NCI-H187 (cell line): ENCODE results near the gene SKA1.

Source experiments
- DNase-seq, 2 experiments: peaks; one replicate each; lab custom pipeline; 2025; lab: John Stamatoyannopoulos, UW

Gene SKA1

DNA sequence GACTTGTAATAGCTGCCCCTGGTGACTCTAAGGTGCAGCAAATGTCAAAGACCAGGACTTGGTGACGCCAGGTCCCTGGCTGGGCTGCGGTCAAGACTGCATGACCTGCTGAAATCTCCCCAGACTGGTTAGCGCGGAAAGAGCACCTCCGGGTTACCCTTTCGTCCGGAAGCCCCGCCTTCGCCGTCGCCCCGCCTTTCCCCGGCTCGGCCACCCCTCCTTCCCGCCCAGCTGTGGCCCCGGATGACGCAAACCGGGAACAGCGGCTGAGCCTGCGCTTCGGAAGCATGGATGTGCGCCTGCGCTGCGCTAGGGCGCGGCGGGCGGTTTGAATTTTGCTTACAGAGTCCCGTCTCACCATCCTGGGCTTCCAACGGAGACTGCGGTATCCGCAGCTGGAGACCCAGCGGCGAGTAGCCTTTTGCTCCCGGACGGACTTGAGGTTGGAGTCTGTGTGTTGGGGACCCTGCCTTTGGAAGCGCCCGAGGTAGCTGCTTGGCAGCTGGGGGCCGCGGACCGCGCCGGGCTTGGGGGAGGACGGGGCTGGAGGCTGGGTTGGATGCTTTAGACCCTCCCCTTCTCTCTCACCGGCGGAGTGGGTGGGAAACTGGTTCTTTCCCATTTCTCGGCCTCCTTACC lies at the start of gene SKA1:
Gene SKA1, plus strand, starts transcription at position 294 of the 639 bp plus-strand sequence. CDS start 785 bp downstream, outside the sequence.
- peak; percentile 67 to 91 for DNase-seq

DNA sequence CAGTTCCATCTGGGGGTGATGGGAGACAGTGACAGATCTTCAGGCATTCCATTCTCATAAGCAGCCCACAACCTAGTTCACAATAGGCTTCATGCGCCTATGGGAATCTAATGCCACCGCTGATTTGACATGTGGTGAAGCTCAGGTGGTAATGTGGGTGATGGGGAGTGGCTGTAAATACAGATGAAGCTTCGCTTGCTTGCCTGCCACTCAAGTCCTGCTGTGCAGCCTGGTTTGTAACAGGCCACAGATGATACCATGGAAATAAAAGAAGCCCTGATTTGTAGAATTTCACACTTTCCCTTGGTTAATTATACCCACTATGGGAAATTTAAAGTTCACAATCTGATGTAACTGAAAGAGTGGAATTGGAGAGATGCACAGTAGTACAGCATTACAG lies 46.9 kb upstream of the SKA1 start:
- no peak for DNase-seq

- no peak for DNase-seq
Measured at GRCh38 chr18:50330176-50330575, 44.7 kb upstream of the SKA1 start.

- DNase-seq = no peak
Measured at GRCh38 chr18:50331691-50332090, 43.2 kb upstream of the SKA1 start.

DNA sequence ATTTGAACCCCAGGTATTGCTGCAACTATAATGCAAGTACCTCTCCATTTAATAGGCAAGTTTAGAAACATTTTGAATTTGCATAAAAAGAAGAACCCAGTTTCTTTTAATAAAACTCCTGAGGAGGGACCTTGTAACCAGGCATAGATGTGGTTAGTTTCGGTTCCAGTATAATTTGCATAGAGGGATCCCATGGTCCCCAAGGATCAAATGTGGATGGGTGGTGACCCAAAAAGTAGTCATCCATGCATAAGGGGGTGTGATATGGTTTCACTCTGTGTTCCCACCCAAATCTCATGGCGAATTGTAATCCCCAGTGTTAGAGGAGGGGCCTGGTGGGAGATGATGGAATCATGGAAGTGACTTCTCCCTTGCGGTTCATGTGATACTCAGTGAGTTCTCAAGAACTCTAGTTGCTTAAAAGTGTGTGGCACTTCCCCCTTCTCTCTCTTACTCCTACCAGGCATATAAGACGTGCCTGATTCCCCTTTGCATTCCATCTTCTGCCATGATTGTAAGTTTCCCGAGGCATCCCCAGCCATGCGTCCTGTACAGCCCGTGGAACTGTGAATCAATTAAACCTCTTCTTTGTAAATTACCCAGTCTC lies 40.2 kb upstream of the SKA1 start:
- DNase-seq = no peak

- no peak for DNase-seq
Measured at GRCh38 chr18:50338122-50338521, 36.7 kb upstream of the SKA1 start.

- no peak for DNase-seq
Measured at GRCh38 chr18:50338715-50339114, 36.1 kb upstream of the SKA1 start.

- DNase-seq = no peak
Measured at GRCh38 chr18:50340078-50340477, 34.8 kb upstream of the SKA1 start.

DNA sequence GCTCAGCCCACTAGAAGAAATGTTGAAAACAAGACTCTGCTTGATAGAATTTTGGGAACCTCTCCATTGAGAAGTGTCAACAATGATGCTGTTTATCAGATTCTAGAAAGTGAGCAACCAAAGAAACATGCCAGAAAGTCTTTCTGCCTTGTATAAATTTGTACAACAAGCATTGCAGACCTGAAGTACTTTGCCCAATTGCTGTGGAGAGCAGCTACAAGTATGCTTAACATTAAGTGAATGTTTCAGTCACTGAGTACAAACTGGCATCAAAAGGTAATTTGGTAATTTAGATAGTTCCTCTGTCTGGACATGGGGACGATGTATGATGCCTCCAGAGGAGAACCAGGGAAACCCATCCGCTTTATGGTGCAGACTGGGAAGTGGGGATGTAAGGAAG lies 33.4 kb upstream of the SKA1 start:
- DNase-seq = no peak

- no peak for DNase-seq
Measured at GRCh38 chr18:50350699-50351098, 24.1 kb upstream of the SKA1 start.

- DNase-seq = no peak
Measured at GRCh38 chr18:50356036-50356945, 18.6 kb upstream of the SKA1 start.

DNA sequence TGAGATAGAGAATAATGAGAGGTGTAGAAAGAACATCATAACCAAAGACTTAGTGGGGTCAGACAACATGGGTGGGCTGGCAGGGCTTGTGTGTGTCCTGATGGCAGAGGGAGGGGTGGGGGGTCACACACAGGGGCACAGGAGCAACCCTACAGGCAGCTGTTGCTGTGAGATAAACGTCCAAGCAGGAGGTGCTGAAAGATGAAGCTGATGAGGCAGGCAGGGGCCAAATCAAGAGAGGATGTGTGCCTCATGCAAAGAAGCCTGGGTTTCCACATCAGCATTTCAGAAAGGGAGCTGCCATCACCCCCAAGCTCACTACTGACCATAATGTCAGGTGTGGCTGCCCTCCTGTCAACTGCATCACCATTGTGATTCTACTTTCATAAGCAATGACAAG lies 16.0 kb upstream of the SKA1 start:
- DNase-seq = no peak

- no peak for DNase-seq
Measured at GRCh38 chr18:50359806-50360205, 15.0 kb upstream of the SKA1 start.

GRCh38 chr18:50360611-50361010 lies 14.2 kb upstream of the SKA1 start:
- no peak for DNase-seq

DNA sequence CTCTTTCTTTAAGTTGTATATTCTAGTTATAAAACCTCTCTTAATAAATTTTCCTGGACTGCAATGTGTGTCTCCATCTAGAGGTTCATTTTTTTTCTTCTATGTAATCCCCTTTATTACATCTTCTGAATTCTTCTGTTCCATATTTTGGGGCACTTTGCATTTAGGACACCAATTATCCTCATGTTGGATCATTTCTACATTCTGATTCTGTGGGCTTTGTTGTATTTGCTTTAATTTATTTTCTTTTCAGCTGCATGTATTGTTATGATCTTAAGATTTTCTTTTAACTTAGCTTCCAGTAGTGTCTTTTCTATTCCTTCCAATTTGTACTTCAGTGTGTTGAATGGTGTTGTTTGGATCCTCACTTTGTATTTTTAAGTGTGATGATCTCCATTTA lies 5.2 kb upstream of the SKA1 start:
- no peak for DNase-seq

- DNase-seq = no peak
Measured at GRCh38 chr18:50372743-50373142, 2.1 kb upstream of the SKA1 start.

DNA sequence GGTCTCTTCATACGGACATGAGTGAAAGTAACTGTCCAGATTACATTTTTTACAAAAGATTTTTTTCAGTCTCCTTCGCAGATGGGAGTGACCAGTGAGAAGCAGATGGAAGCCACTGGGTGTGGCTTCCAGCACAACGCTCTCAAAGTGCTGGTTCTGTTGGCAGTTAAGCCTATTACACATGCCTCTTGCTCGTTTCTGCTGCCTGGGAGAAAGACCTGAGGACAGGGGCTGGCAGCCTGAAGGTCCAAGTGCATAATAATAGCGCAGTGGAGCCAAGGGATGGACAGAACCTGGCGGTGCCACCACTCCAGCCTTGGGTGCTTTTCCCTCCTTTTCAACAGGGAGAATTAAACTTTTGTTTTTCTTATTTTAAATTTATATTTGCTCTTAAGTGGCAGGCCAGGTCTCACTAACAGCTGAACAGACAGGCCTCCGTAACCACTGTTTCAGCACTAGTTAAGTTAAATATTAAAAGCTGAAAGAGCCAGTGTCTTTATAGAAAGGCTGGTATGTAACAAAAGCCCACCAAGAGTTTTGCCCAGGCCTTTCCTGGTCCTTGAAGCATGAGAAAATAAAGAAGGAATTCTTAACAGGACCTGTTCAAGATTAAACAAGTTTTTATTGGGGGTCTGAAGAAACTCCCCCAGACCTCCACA lies 1.2 kb upstream of the SKA1 start:
- DNase-seq = no peak

DNA sequence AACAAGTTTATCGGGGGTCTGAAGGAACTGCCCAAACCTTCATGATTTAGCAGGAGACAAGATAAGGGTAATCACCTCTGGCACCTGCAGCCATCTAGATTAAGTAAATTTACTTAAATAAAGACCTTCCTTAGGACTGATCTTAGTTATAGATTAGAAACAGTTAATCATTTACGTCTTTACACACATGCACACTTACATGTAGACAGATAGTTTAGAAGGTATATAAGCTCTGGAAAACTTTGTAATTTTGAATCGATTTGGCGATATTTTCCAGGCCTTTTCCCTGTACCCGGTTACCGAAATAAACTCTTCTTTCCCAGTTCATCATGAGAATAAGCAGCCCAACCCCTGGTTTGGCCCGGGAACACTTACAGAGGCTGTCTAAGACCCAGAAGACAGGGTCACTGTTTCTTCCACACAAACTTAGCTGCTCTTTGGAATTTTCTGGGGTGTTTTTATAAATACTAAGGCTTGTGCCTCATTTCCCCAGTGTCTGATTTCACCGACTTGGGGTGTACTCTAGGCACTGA lies 560 bp upstream of the SKA1 start:
- DNase-seq = no peak

- no peak for DNase-seq
Measured at GRCh38 chr18:50377061-50377798, 2.4 kb downstream of the SKA1 start.

DNA sequence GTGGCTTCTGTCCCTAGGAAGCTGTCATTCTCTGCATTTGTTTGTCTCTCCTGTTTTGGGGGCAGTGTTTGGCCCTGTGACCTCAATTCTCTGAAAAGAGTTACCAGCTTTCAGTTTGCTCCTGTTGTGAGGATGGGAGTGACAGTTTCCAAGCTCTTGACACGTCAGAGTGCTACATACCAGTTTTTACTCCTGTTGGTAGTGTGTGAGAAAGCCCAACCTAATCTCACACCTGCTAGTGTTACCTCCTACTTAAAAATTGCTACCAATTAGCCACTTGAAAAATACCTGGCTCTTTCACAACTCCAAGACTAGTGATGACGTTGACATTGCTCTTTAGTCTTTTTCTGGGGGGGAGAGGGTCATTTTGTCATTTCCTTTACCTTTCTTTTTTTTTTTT lies 14.1 kb downstream of the SKA1 start:
- DNase-seq = no peak

GRCh38 chr18:50393802-50394201 lies 19.0 kb downstream of the SKA1 start:
- DNase-seq = no peak

- DNase-seq = no peak
Measured at GRCh38 chr18:50395093-50395492, 20.2 kb downstream of the SKA1 start.
